Activated CD4-positive, alpha-beta T cell treated with anti-CD3 and anti-CD28 coated beads, Interleukin-2, amount 10 ng/mL, durations not matched to agents 24 days and 14 days (primary cell): Measurements from ENCODE around the gene CENPP. TPM values are rescaled to one million over a fixed set of nuclear protein-coding genes. Genes with fewer than 3 reads are reported as not detected.

Experiments used
- DNase-seq: peaks from one replicate; pipeline ENCODE4 v3.0.0; 2022
- H3K27ac Mint-ChIP-seq: one replicate; pipeline ENCODE4 v1.8.0; 2022; ENCODE audit warnings: mild to moderate bottlenecking, mixed read lengths
- H3K27me3 Mint-ChIP-seq: one replicate; pipeline ENCODE4 v1.8.0; 2022; ENCODE audit warnings: mixed read lengths
- H3K36me3 Mint-ChIP-seq: one replicate; pipeline ENCODE4 v1.8.0; 2022; ENCODE audit warnings: low read depth, mild to moderate bottlenecking, mixed read lengths
- H3K4me1 Mint-ChIP-seq: one replicate; pipeline ENCODE4 v1.8.0; 2021; ENCODE audit warnings: mixed read lengths
- H3K4me3 Mint-ChIP-seq: one replicate; pipeline ENCODE4 v1.8.0; 2022; ENCODE audit warnings: mild to moderate bottlenecking, moderate library complexity, mixed read lengths
- H3K9me3 Mint-ChIP-seq: one replicate; pipeline ENCODE4 v1.8.0; 2021; ENCODE audit warnings: mixed read lengths
- intact Hi-C: fragments of 100-400 bp; cut with micrococcal nuclease; formaldehyde crosslinking; loops from one replicate; pipeline ENCODE4 v1.15.1; 2023
- total RNA-seq: library from RNA; stranded (reverse); gene quantifications from 2 replicates; pipeline ENCODE4 v1.2.3, GENCODE V29; 2022

Gene CENPP
- total RNA-seq, 1 donor from 2014 or later = 27.5 TPM

GRCh38 chr9:92426501-92427145 lies 100.9 kb downstream of the CENPP start:
- Mint-ChIP-seq H3K4me1 (no peaks in the 10 kb centered on the region), H3K27me3 (no peaks in the 10 kb centered on the region)

GRCh38 chr9:92429836-92430235 lies 104.1 kb downstream of the CENPP start:
- no peaks in the 10 kb centered on the region for H3K4me1 Mint-ChIP-seq
- H3K27me3 Mint-ChIP-seq = no peaks in the 10 kb centered on the region
- intact Hi-C loops = no loop called here
- H3K4me3 Mint-ChIP-seq = no peak overlapping the region
- H3K27ac Mint-ChIP-seq = no peak overlapping the region
- DNase-seq = no peak
- no peaks in the 10 kb centered on the region for H3K9me3 Mint-ChIP-seq
- peaks cover 1% of the 10 kb centered on the region for H3K36me3 Mint-ChIP-seq

More at GRCh38 chr9:92426501-92427145, 100.9 kb downstream of the CENPP start:
- intact Hi-C loops = no loop called here
- Mint-ChIP-seq H3K36me3 (peaks cover 1% of the 10 kb centered on the region), H3K27ac (no peak overlapping the region), H3K4me3 (no peak overlapping the region), H3K9me3 (no peaks in the 10 kb centered on the region)
- peak; percentile 40 for DNase-seq

- intact Hi-C loops = no loop called here
These were observed 106.6 kb downstream of the CENPP start for GRCh38 chr9:92432350-92432749.

GRCh38 chr9:92432972-92433548 lies 107.3 kb downstream of the CENPP start:
- H3K9me3 Mint-ChIP-seq = no peaks in the 10 kb centered on the region
- H3K4me1 Mint-ChIP-seq = no peaks in the 10 kb centered on the region
- H3K36me3 Mint-ChIP-seq = peaks cover 1% of the 10 kb centered on the region
- DNase-seq = no peak
- H3K27me3 Mint-ChIP-seq = no peaks in the 10 kb centered on the region
- intact Hi-C loops = no loop called here
- H3K27ac Mint-ChIP-seq = no peak overlapping the region
- no peak overlapping the region for H3K4me3 Mint-ChIP-seq

More at GRCh38 chr9:92432350-92432749, 106.6 kb downstream of the CENPP start:
- Mint-ChIP-seq H3K27ac (no peak overlapping the region), H3K4me1 (no peaks in the 10 kb centered on the region), H3K27me3 (no peaks in the 10 kb centered on the region), H3K36me3 (peaks cover 1% of the 10 kb centered on the region), H3K9me3 (no peaks in the 10 kb centered on the region), H3K4me3 (no peak overlapping the region)
- no peak for DNase-seq

GRCh38 chr9:92435263-92435662 lies 109.5 kb downstream of the CENPP start:
- intact Hi-C loops = no loop called here
- peaks cover 1% of the 10 kb centered on the region for H3K36me3 Mint-ChIP-seq
- no peak overlapping the region for H3K4me3 Mint-ChIP-seq
- no peaks in the 10 kb centered on the region for H3K9me3 Mint-ChIP-seq
- no peak for DNase-seq
- no peaks in the 10 kb centered on the region for H3K27me3 Mint-ChIP-seq
- H3K4me1 Mint-ChIP-seq = peaks cover 3% of the 10 kb centered on the region
- H3K27ac Mint-ChIP-seq = no peak overlapping the region

GRCh38 chr9:92438900-92439526 lies 113.3 kb downstream of the CENPP start:
- Mint-ChIP-seq H3K9me3 (no peaks in the 10 kb centered on the region), H3K36me3 (no peaks in the 10 kb centered on the region)
- no peak for DNase-seq

GRCh38 chr9:92439921-92440750 lies 114.4 kb downstream of the CENPP start:
- no peaks in the 10 kb centered on the region for H3K9me3 Mint-ChIP-seq
- H3K36me3 Mint-ChIP-seq = no peaks in the 10 kb centered on the region
- peak overlapping the region; percentile 7 for H3K4me3 Mint-ChIP-seq
- DNase-seq = no peak
- intact Hi-C loops = no loop called here
- H3K4me1 Mint-ChIP-seq = peaks cover 7% of the 10 kb centered on the region
- no peaks in the 10 kb centered on the region for H3K27me3 Mint-ChIP-seq
- no peak overlapping the region for H3K27ac Mint-ChIP-seq

More at GRCh38 chr9:92438900-92439526, 113.3 kb downstream of the CENPP start:
- no peak overlapping the region for H3K4me3 Mint-ChIP-seq
- intact Hi-C loops = no loop called here
- peaks cover 7% of the 10 kb centered on the region for H3K4me1 Mint-ChIP-seq
- no peaks in the 10 kb centered on the region for H3K27me3 Mint-ChIP-seq
- no peak overlapping the region for H3K27ac Mint-ChIP-seq

- Mint-ChIP-seq H3K36me3 (no peaks in the 10 kb centered on the region), H3K9me3 (no peaks in the 10 kb centered on the region), H3K27me3 (no peaks in the 10 kb centered on the region), H3K4me3 (peak overlapping the region; percentile 7), H3K27ac (no peak overlapping the region), H3K4me1 (peaks cover 7% of the 10 kb centered on the region)
- DNase-seq = no peak
- intact Hi-C loops = no loop called here
These were observed 114.9 kb downstream of the CENPP start for GRCh38 chr9:92440751-92441046.

- no peaks in the 10 kb centered on the region for H3K36me3 Mint-ChIP-seq
- H3K27me3 Mint-ChIP-seq = no peaks in the 10 kb centered on the region
- peak; percentile 46 for DNase-seq
- intact Hi-C loops = no loop called here
- H3K4me3 Mint-ChIP-seq = no peak overlapping the region
- H3K4me1 Mint-ChIP-seq = peaks cover 6% of the 10 kb centered on the region
- no peak overlapping the region for H3K27ac Mint-ChIP-seq
- no peaks in the 10 kb centered on the region for H3K9me3 Mint-ChIP-seq
These were observed 119.1 kb downstream of the CENPP start for GRCh38 chr9:92444841-92445240.

- Mint-ChIP-seq H3K9me3 (no peaks in the 10 kb centered on the region), H3K36me3 (no peaks in the 10 kb centered on the region), H3K27me3 (no peaks in the 10 kb centered on the region), H3K27ac (no peak overlapping the region), H3K4me1 (no peaks in the 10 kb centered on the region), H3K4me3 (no peak overlapping the region)
- intact Hi-C loops = no loop called here
- no peak for DNase-seq
These were observed 120.8 kb downstream of the CENPP start for GRCh38 chr9:92446536-92446935.

GRCh38 chr9:92455217-92455616 lies 129.5 kb downstream of the CENPP start:
- Mint-ChIP-seq H3K27me3 (no peaks in the 10 kb centered on the region), H3K4me3 (no peak overlapping the region), H3K27ac (no peak overlapping the region), H3K4me1 (no peaks in the 10 kb centered on the region), H3K36me3 (no peaks in the 10 kb centered on the region), H3K9me3 (no peaks in the 10 kb centered on the region)
- DNase-seq = peak; percentile 59
- intact Hi-C loops = no loop called here

- no peaks in the 10 kb centered on the region for H3K36me3 Mint-ChIP-seq
- no peak overlapping the region for H3K27ac Mint-ChIP-seq
- H3K4me3 Mint-ChIP-seq = no peak overlapping the region
- intact Hi-C loops = no loop called here
- no peaks in the 10 kb centered on the region for H3K9me3 Mint-ChIP-seq
- no peak for DNase-seq
- no peaks in the 10 kb centered on the region for H3K4me1 Mint-ChIP-seq
- no peaks in the 10 kb centered on the region for H3K27me3 Mint-ChIP-seq
These were observed 131.8 kb downstream of the CENPP start for GRCh38 chr9:92457576-92457975.

GRCh38 chr9:92463387-92463786 lies 137.6 kb downstream of the CENPP start:
- no peak for DNase-seq
- H3K27ac Mint-ChIP-seq = no peak overlapping the region
- H3K4me3 Mint-ChIP-seq = no peak overlapping the region
- no peaks in the 10 kb centered on the region for H3K4me1 Mint-ChIP-seq
- intact Hi-C loops = no loop called here
- H3K9me3 Mint-ChIP-seq = no peaks in the 10 kb centered on the region
- H3K27me3 Mint-ChIP-seq = no peaks in the 10 kb centered on the region
- no peaks in the 10 kb centered on the region for H3K36me3 Mint-ChIP-seq

- intact Hi-C loops = no loop called here
- no peak overlapping the region for H3K27ac Mint-ChIP-seq
These were observed 138.2 kb downstream of the CENPP start for GRCh38 chr9:92463984-92464383.

More at GRCh38 chr9:92463984-92464383, 138.2 kb downstream of the CENPP start:
- no peak overlapping the region for H3K4me3 Mint-ChIP-seq
- no peaks in the 10 kb centered on the region for H3K27me3 Mint-ChIP-seq
- no peaks in the 10 kb centered on the region for H3K4me1 Mint-ChIP-seq
- H3K9me3 Mint-ChIP-seq = no peaks in the 10 kb centered on the region
- no peak for DNase-seq
- H3K36me3 Mint-ChIP-seq = no peaks in the 10 kb centered on the region
